SW480 (cell line): Measurements from ENCODE around the gene EMP1.
A peak's percentile ranks its signal among the peaks of the same experiment; 100 is the strongest.

Experiments used
- DNase-seq: peaks from one replicate; pipeline ENCODE4 v3.0.0-alpha.2; 2016; ENCODE audit warnings: low spot score

The EMP1 gene

DNA sequence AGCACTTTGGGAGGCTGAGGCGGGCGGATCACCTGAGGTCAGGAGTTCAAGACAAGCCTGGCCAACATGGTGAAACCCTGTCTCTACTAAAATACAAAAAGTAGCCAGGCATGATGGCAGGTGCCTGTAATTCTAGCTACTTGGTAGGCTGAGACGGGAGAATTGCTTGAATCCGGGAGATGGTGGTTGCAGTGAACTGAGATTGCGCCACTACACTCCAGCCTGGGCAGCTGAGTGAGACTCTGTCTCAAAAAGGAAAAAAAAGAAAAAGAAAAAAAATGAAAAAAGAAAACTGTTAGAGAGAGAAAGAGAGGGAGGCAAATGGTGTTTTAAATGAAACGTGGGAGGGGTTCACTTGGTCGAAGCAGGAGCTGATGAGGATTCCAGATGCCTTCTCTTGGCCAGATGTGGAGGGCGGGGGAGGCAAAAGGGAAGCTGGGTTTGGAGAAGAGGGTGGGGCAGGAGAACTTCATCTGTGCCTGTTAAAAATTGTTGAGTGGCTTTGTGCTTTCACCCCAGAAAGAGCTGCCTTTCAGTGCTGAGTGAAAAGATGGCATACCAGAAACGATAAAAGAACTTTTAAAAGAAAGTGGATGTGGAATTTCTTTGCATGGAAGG lies 1.1 kb downstream of the EMP1 start:
- DNase-seq, result no peak

DNA sequence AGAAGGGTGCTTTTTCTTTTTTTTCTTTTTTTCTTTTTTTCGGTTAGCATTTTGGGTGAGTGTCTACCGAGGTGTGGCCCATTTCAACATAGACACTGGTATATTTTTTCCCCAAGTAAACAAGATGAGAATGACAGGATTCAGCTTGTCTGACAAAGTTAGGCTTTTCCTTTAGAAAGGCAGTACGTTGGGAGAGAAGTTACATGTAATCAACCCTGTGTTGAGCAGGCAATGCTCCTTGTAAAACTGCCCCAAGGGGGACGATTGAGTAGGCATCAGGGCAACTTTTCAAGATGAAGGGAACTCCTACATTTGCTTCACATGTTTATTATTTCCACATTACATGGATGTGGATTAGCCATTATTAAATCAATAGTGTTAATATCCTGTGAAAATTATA lies 1.7 kb downstream of the EMP1 start:
- no peak for DNase-seq

DNA sequence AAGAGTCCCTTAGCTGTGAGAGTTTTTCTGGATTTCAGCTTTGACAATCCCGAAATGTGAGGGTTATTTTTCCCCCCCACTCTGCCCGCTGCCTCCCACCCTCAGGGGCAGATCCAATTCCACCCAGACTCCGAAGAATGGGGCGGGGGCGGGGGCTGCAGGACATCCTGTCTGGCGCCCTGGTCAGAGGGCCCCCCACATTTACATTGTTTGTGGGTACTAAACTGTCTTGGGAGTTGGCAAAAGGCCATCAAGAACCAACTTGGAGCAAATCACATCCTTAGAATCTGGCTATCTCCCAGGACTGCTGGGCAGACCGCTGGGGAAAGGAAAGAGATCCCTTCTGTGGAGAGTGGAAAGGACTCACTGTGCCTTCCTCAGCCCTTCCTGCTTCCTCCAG lies 2.4 kb downstream of the EMP1 start:
- DNase-seq, result no peak

DNA sequence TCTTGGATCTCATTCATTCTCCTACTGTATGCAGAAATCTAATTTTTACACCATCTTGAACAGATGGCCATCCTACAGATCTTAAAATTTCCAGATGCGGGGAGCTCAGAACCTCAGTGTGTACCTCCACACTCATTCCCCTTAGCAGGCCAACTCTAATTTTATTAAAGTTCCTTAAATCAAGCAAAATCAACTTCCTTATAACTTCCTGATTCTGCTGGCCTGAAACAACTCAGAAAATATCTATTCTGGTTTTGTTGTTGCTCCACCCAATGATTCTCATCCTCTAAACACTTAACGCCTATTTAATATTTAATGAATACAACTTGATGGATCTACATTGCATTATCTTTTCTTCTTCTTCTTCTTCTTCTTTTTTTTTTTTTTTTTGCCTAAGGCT lies 3.1 kb downstream of the EMP1 start:
- DNase-seq, result no peak

DNA sequence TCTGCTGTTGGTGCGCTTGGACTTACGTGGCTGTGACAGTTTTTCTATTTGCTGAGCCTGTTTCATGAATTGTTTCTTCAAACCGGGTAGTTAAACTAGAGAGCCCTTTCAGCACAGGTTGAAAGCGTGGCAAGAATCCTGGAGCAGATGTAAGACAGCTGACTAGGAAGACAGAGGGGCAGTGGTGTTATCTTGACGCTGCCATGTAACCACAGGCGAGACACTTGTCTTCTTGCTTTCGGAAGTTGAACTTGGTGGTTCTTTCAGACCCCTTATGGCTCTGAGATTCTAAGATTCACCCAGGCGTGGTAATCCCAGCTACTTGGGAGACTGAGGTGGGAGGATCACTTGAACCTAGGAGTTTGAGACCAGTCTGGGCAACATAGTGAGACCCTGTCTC lies 4.3 kb downstream of the EMP1 start:
- no peak for DNase-seq

DNA sequence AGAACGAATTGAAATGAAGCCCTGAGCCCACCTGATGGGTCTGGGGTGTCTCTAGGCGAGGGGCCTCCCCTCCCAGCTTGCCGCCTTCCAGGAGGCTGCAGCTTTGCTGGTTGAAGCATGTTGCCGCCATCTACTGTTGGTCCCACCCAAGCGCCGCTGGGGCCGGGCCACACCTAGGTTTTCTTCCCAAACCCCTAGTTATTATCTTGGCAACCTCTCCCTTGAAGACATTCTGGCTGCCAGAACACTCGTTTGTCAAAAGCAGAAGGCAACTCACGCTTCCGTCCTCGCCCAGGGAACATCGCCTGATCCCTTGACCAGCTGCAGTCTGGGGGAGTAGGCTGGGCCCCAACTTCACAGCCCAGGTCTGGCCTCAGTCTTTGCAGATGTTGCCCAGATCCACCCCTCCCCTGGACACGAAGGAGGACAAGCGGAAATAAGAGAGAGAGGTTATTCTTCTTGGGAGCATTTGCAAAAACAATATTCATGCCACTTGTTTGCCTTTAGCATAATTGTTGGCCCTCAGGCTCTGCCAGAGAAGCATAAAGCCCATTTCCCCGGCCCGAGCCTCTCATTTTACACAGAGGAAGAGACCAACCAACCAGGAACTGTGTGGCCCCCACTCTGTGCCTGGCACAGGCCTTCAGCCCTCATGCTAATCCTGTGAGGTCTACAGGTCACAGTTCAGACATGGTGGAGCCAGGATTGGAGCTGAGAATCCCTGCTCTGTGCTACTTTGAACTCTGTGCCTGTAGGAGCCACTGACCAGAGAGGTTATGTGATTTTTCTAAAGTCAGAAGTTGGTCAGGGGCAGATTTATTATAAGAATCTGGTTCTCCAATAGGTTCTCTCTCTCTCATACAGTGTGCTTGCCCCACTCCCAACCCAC lies 6.8 kb downstream of the EMP1 start:
- DNase-seq, result peak; percentile 22

DNA sequence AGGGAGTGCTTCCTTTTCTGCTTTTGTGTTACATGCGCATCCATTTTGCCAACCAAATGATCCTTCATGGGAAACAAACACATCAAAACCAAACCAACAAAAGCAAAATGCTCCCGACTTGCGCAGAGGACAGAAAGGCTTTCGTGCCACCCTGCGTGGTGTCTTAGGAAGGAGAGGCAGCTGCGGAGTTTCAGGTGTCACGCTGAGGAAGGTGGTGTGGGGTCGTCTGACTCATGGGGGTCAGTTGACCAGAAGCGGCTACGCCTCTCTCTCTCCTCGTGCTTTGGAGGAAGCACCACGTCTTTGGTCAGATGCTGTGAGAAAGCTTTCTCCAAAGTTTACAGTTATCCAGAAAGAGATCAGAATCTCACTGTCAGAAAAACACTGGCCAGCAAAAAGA lies 7.9 kb downstream of the EMP1 start:
- peak; percentile 33 for DNase-seq

DNA sequence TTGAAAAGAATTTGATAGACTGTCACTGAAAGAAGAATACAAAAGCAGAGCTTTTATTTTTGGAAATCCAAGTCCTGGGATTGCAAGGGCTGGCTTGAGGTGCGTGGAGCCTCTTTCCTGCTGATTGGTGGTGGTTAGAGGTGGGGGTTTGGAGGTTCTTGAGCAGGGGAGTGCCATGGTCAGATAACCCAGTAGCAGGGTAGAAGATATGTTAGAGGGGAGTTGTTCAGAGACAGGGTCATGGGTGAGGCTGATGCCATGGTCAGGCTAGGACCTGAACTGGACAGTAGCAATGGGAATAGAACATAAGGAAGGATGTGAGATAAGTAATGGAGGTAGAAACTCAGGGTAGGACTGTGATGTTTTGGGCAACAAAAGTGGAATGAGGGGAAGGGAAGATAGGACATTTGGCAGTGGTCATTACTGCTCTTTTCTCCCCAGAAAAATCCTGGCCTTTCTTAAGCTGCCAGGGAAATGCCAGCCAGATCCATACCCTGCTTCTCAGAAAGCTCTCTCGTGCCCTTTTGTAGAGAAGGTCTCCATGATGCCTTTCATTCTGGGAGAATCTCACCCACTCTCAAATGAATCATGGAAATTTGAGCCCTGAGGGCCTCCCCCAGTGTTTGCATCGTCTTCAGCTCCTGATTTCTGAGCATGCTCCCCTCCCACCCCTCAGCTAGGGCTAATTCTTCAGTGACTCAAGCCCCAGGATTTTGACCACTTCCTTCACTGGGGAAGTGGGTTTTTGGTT lies 9.5 kb downstream of the EMP1 start:
- peak; percentile 93 for DNase-seq

DNA sequence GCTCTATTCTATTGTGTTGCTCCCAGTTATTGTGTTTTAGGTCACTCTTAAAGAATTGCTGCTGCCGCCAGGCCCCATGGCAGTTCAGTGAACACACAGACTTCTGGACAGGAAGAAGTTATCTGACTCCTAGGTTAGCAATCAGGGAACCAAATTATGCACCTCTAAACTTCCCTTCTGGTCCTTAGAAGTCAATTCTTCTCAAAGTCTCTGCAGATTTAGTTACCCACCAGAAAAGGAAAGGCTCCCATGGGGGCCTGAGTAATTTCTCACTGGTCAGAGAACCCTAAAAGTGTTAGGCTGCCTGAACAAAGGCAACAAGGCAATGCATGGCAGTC lies 10.0 kb downstream of the EMP1 start:
- DNase-seq, result no peak

DNA sequence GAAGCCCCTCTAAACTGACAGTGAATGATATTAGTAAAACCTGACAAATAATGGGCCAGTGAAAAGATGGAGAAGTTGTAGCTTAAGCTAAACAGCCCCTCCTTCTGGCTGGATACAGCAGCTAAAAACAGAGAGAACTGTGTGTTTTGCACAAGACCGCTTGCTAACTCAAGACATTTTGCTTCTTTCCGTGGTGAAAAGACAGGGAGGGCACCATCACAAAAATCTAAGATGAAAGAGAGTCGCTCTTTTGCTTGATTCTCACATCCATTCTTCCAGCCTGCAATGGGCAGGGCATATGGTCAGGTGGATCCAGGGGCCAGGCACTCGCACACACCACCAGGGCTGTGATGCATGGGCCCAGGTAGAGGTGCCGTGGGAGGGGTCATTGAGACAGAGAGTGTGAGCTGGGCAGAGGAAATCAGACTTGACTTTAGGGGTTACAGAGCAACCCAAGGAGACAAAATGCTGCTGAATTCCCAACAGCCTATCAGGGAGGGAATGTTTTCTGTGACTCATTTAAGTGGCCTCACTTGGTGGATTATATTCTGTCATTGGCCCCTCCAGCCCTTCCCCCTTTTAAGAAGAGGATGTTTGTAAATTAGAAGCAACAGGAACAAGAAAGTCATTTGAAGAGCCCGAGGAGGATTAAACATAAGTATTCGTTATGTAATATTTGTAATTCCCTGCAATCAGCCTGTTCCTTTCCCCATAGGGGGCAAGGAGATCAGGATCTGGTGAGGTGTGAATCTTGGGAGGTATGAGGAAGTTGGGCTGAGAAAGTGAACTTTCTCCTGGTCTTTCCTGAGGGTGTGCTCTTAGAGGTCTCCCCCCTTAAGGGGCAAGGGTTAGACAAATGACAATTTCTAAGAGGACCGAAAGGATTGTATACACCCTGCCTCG lies 12.3 kb downstream of the EMP1 start:
- DNase-seq, result no peak

DNA sequence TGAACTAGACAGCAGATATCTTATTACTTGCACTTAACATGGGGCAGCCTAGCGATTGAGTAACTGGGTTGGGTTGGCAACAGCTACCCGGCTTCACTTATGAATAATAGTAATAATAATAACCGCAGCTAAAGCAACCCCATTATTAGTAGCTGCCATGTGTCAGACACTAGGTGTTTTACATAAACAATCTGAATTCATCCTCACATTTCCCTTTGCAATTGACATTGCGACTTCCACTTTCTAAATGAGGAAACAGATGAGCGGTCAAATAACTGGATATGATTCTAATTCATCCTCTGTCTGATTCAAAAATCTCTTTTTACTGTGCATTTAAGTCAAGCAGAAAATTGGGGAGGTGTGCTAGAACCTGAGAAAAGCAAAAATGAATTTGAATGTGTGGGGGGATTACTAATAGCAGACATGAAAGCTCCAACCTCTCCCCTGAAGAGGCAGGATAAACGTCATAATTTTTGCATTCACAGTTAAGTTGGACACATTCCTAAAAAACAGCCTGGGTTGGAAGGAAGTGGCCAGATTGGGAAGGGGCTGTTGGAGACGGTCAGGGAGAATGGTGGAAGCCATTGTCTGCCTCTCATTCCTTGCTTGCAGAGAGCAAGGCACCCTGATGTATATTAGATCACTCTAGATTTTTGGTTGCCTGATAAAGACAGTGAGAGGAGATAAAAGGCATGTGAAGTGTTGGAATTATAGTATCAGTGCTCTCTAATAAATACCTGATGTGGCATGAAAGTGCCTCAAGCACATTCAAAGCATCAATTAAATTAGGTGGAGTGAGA lies 13.1 kb downstream of the EMP1 start:
- no peak for DNase-seq

DNA sequence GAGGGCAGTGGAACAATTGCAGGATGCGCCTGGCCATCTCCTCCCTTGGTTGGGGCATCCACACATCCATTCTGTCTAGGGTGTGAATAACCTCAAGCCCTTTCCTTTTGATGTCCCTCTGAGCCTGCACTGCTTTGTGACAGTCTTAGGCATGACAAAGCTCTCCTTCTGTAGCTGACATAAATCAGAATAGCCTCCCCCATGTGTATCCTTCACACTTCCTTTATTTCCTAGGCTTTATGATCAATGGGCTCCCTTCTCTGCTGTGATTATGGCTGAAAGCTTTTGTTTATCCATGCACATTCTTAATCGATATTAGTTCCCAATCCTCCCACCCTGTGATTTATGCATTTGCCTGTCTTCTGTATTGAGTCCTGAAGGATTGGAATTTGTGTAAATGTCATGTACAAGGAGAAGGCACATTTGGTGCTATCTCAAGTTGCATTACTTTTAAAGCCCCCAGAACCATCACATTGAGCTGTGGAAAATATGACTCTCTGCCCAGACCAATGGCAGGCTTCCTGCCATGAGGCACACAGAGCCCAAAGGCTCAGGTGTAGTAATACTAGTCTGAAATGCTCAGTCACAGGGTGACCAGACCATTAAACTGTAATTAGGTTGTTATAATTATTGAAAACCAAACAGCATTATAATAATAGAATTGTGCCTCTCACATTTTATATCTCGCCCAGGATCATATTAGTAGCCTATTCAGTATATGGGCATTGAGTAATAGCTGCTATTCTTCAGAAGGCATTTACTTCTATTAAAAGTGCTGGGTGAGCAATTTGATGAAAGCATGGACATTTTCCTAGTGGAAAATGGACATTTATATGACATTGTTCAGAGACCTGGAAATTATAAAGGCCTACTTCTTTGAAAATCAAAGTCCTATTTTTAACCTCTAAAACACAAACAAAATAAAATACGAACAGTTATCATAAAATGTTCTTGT lies 14.0 kb downstream of the EMP1 start:
- DNase-seq, result peak; percentile 48

DNA sequence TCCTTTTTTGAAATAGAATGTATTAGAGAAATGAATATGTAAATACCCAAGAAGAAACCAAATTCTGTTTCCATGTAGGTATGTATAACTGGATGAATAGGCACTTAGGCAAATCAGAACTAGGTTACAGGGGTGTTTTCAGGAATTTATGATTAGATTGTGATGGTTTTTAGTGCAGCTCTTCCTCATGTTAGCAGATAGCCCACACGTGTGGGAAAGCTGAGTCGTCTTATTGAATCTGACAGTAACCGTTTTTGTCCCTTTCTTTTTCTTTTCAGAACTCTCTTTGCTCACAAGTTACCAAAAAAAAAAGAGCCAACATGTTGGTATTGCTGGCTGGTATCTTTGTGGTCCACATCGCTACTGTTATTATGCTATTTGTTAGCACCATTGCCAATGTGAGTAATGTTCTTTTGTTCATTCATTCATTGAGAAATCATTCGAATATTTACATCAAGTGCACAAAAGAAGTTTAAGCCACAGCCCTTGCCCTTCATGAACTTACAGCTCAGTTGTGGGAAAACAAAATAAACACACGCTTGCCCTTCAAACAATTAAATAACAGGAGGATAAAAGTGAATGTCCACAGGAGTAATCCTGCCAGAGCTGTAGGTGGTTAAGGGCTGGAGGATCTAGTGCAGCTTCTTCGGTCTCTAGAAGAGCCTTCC lies 14.8 kb downstream of the EMP1 start:
- DNase-seq, result peak; percentile 88

DNA sequence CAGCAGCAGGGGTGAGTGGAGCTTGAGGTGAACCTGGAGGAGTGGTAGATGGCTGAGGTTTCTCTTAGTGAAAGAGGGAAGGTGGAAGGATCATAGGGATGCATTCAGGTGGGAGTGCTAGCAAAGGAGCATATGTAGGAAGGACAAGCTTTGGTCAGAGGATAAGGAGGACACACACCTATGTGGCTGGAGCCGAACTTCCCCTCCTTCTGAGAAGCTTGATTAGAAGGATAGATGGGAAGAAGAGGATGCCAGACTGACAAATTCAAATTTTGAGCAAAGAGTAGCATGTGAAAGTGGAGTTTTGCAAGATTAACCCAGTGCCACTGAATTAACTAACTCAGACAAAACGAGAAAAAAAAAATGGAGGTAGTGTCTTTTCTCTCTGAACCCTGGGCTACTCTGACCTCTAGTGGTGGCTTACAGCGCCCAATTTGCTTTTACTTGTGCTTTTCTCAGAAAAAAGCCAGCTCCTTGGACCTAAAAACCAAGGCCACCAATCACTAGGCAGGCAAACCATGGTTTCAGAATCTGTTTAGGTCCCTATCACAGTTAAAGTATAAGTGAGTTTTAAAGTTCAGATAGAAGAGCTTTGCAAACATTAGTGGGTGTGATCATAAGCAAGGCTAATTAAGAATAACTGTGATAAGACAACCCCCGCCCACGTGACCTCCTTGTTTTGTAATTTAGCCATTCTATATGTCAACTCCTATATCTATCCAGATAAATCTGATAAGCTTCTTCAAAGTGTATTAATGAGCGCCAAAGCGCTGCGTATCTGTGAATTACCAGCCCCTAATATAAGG lies 15.5 kb downstream of the EMP1 start:
- DNase-seq, result peak; percentile 83

DNA sequence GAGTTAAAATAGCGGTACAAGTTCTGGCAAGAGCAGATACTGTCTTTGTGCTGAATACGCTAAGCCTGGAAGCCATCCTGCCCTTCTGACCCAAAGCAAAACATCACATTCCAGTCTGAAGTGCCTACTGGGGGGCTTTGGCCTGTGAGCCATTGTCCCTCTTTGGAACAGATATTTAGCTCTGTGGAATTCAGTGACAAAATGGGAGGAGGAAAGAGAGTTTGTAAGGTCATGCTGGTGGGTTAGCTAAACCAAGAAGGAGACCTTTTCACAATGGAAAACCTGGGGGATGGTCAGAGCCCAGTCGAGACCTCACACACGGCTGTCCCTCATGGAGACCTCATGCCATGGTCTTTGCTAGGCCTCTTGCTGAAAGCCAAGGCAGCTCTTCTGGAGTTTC lies 18.5 kb downstream of the EMP1 start:
- no peak for DNase-seq

DNA sequence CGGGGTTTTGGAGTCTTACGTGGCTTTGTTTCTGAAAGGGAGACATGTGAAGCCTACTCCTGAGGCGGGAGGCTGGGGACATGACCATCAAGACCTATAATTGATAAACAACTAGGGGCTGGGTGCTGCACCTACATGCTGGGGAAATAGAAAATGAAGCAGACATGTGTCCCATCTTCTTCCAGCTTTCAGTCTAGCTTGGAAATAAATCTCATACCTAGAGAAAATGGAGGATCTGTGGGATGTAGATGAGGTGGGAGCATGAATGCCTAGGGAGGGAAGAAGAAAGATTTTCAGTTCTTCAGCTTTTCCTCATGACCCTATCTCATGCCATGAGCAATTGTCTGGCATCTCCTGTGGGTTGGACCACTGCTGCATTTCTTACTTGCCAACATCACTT lies 22.1 kb downstream of the EMP1 start:
- DNase-seq, result no peak

DNA sequence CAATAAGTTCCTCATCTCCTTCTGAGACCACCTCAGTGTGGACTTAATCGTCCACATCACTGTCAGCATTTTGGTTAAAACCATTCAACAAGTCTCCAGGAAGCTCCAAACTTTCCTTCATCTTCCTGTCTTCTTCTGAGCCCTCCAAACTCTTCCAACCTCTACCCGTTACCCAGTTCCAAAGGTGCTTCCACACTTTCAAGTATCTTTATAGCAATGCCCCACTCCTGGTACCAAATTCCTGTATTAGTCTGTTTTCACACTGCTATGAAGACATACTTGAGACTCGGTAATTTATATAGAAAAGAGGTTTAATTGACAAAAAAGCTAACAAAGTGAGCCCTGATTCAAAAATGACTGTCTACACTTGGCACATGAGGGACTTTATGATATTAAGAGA lies 22.8 kb downstream of the EMP1 start:
- DNase-seq, result no peak

DNA sequence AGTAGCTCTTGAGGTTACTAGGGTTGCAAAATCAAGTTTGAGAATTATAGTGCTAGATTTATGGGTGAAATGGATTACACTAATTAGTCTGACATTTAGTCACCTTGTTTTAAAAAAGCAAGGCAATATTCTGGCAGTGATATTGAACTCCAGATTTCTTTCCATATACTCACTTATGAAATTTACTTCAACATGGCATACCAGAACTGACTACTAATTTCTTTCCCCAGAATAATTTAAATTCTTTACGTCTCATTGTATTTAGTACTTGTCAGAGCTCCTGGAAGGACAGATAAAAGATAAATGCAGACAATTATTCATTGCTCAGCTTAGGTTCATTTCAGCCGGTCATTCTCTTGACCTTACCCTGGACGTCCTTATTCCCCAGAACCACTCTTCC lies 24.3 kb downstream of the EMP1 start:
- DNase-seq, result no peak

DNA sequence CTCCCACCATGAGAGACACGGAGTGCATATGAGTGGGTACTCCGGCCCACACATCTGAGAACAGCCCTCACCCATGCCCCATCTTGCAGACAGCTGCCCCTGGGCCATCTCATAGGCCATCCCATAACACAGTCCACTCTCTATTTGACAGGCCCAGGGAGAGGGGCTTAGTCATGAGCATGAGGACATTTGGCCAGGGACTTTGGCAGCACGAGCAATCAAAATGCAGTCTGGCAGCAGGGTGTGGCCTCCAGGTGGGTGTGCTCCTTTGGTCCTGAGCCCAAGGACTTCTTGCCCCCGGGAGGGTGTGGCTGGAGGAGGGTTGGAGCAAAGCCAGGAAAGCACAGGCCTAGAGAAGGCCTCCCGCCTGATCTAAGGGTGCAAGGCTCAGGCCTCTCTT lies 25.6 kb downstream of the EMP1 start:
- peak; percentile 78 for DNase-seq
